ENCODE results near the gene ZFAND2B.

The ZFAND2B gene

GRCh38 chr2:219225350-219225749 lies 18.8 kb downstream of the ZFAND2B start:
- DNase-seq: no peak

- DNase-seq: no peak
Measured at GRCh38 chr2:219228041-219228910, 21.7 kb downstream of the ZFAND2B start.

DNA sequence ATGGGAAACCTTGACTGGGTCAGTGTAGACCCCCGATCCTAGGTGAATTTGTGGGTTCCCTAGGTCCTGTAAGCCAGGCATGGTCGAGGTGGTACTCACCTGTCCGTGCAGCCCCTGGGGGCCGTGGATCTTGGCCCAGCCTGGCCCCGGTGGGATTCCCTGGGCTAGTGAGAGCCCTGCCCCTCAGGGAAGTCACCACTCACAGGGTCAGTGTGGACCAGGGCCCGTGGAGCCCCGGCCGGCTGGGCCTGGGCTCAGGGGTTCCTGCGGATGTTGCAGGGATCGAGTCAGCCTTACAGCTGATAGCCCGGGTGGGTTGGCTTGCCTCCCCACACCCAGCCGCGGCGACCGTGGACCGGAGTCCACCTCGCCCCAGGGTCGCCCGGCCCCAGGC lies 22.3 kb downstream of the ZFAND2B start:
- DNase-seq: no peak

DNA sequence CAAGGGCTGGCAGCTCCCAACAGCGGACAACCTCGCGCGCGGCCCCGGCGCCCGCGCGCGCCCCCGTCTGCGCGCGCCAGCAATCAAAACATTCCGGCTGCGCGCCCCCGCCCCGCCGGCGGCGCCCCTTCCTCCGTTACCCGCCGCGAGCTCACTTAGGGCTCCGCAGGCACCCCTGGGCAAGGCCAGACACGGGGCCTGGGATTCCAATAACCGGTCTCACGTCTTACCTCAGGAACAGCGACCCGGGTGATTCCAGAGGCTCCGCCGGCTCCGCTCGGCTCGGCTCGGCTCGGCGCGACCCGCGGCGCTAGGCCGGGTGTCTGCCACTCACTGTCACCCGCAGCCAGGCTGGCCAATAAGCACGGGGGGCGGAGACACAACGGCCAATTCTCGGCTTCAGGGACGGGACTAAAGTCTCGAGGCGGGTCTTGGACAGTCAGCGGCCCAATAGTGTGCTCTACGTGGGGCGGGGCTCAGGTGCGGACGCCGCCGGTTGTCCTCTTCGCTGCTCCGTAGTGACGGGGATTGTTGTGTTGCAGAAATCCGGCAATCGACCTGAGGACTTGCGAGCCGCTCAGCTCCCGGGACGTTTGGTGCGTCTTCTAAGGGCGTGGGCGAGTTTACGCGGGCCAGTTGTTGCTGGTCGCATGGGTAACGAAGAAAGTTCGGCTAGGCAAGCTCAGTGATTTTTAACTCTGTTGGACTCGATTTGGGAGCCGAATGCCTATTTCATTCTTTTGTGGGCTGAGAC lies 22.9 kb downstream of the ZFAND2B start, which contains the start of the genes ANKZF1 and ATG9A:
ANKZF1 (plus strand) TSS at position 502 of the 754 bp plus-strand sequence. CDS start 452 bp downstream, outside the sequence.
ATG9A (minus strand) TSS at position 332 of the 754 bp plus-strand sequence. CDS start 1,612 bp downstream, outside the sequence.
- DNase-seq: peak; percentile 98

- DNase-seq: no peak
Measured at GRCh38 chr2:219230059-219230540, 23.5 kb downstream of the ZFAND2B start.

- DNase-seq: no peak
Measured at GRCh38 chr2:219234331-219234730, 27.7 kb downstream of the ZFAND2B start.

- no peak for DNase-seq
Measured at GRCh38 chr2:219243291-219243761, 36.7 kb downstream of the ZFAND2B start.

DNA sequence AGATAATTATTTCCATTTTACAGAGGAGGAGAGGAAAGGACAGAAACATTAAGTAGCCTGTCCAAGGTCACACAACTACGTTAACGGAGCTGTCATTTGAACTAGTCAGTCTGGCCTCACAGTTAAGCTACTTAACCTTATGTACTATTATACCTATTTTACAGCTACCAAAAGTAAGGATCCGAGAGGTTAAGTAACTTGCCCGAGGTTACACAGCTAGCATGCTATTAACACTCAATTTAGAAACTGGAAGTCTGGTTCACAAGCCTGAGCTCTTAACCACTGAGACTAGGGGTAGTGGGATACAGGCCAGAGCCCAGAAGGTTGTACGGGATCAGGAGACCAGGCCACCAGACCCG lies 38.2 kb downstream of the ZFAND2B start:
- no peak for DNase-seq

DNA sequence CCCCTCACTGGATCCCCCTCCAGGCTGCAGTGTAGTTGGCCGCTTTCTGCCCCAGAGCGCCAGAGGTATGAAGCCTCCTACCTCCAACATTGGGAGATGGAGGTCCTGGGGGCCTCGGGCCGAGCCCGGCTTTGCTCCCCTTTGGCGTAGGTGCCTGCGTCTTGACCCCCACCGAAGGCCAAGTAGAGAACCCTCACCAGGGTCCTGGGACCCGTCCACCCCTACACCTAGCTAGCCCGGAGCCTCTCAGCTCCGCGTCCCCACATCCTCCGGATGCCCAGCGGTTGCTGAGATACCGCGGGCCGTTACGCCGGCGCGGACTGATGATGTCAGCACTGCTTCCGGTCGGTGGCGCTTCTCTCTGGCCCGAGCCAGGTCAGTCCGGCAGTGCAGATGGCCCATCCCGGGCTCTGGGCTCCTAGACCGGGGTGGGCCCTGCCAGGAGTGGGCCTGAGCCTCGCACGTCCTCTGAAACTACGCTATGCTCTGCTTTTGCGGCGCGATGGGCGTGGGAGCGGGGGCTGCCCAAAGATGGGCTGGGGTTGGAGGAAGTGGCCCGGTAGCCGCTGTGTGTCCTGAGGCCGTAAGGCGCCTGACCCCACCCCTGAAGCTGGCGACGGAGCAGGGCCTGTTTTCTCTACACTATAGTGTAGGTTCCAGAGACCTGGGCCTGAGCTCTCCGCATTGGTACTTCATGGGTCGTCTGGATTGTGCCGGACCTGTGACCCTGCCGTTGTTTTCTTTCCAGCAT lies 38.7 kb downstream of the ZFAND2B start, which contains the start of the genes GLB1L and STK16:
GLB1L (minus strand) TSS at position 297 of the 751 bp plus-strand sequence. CDS start 1,871 bp downstream, outside the sequence.
STK16 (plus strand) TSS at position 332 of the 751 bp plus-strand sequence. CDS start 521 bp downstream, outside the sequence.
- peak; percentile 87 for DNase-seq

- no peak for DNase-seq
Measured at GRCh38 chr2:219245899-219246230, 39.3 kb downstream of the ZFAND2B start.

GRCh38 chr2:219246559-219246958 lies 40.0 kb downstream of the ZFAND2B start:
- DNase-seq: no peak

DNA sequence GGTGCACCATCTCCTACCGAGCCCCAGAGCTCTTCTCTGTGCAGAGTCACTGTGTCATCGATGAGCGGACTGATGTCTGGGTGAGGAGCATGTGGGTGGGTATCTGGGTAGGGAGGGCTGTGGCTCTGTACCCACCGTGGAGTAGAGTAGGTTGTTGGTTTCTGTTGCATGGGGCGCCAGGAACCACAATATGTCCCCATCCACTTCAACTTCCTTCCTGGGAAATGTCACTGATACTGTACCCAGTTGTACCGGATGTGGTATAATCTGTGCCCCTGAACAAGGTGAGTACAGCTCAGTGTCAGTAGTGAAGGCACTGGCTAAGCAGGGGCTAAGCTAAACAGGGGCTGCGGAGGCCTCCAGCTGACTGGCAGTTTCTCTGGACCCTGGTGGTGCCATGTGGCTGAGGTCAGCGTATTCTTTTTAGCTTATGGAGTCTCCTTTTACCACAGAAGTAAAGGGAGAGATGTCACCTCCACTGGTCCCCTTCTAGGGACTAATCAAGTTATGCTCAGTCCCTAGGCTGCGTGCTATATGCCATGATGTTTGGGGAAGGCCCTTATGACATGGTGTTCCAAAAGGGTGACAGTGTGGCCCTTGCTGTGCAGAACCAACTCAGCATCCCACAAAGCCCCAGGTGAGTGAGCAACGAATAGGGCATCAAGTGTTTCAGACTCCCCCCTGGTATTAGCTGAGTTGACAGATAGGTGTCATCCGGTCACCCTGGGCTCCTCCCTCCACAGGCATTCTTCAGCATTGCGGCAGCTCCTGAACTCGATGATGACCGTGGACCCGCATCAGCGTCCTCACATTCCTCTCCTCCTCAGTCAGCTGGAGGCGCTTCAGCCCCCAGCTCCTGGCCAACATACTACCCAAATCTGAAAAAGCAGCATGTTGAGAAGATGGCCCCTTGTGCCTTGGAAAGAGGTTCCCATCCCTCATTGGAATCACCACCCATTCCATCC lies 41.4 kb downstream of the ZFAND2B start:
- DNase-seq: no peak

DNA sequence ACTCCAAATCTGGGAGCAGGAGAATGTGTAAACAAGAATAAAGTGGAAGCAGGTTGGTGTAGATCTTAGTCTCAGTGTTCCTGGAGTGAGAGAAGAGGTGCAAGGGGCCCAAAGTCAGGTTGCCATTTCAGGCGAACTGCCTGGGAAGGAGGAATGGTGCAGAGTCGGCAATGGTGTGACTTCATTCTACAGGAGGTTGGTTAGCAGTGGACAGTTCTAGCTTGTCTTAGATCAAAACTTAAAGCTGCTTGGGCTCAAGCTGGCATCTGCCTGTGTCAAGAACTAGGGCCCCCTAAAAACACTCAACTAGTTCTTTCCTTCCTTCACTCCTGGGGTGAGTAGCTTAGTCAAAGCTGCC lies 42.2 kb downstream of the ZFAND2B start:
- no peak for DNase-seq

DNA sequence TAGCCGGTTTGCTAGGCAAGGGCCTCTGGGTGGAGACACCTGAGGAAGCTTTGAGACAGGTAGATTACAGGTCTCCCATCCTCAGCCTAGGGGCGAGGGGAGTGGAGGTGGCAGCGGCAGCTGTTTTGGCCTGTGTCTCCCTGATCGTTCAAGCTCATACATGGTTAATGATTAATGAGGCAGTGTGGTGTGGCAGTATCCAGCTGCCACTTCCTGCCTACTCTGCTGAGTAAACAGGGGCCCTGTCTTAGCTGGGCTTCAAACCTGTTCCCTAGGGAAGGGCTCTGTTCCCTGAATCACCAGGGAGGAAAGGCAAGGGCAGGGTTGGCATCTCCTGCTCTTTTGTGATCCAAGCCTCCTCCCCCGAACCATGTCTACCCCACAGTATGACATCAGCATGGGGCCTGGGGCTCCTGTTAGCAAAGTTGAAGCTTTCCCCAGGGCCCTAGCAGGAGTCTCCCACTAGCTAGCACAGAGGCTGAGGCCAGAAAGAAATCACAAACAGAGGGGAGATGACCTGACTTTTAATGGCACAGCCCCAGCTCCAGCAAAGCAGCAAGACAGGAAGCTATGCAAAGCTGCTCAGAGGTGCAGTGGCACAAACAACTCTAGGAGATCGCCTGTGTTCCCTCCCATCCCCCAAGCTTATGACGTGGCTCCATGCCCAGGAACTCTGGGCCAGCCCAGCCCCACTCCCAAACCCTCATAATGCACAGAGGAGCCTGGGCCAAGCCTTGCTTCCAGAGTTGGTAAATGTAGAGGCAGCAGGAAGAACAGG lies 42.8 kb downstream of the ZFAND2B start:
- peak; percentile 7 for DNase-seq

DNA sequence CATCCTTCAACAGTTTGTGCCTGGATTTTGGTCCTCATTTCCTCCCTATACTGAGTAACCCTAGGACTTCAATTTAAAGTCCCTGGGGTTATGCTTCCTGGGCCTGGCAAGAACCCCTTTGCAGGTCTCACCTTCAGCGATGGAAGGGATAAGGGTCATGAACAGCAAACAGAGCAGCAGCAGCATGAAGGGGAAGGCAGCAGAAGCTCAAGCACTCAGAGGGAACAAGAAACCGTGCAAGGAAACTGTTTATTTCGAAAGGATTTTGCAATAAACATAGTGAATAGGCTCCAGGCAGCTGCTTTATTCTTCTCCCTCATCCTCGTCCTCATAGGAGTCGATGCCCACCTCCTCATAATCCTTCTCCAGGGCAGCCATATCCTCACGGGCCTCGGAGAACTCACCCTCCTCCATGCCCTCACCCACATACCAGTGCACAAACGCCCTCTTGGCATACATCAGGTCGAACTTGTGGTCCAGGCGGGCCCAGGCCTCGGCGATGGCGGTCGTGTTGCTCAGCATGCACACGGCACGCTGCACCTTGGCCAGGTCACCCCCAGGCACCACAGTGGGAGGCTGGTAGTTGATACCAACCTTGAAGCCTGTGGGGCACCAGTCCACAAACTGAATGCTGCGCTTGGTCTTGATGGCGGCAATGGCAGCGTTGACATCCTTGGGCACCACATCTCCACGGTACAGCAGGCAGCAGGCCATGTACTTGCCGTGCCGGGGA lies 43.6 kb downstream of the ZFAND2B start:
- no peak for DNase-seq

GRCh38 chr2:219251656-219252055 lies 45.1 kb downstream of the ZFAND2B start:
- DNase-seq: no peak

GRCh38 chr2:219252084-219252483 lies 45.5 kb downstream of the ZFAND2B start:
- DNase-seq: no peak

- no peak for DNase-seq
Measured at GRCh38 chr2:219252570-219252899, 46.0 kb downstream of the ZFAND2B start.

GRCh38 chr2:219252900-219253752 lies 46.5 kb downstream of the ZFAND2B start, which contains the start of gene TUBA4B:
Gene TUBA4B, plus strand, starts transcription at chr2:219253243. Its CDS starts 165 bp downstream, at chr2:219253408.
- no peak for DNase-seq
